OCI-LY3 (cell line): ENCODE data around the gene TMEM164.

ENCODE experiments used
- H2AFZ ChIP-seq: fragments of 200-600, 300-600 bp; shearing (Covaris generic); 2 replicates; pipeline ENCODE4 v1.6.0; 2014; ENCODE audit warnings: antibody characterized with exemption, low read depth, low read length
- H3K27ac ChIP-seq: fragments of 200-600, 300-600 bp; sonication (generic); 2 replicates; pipeline ENCODE4 v1.5.1; 2014; ENCODE audit warnings: mild to moderate bottlenecking, low read length, moderate library complexity, mixed read lengths
- H3K27me3 ChIP-seq: fragments of 200-600, 300-600 bp; sonication (generic); 2 replicates; pipeline ENCODE4 v1.6.1; 2014; ENCODE audit warnings: low read depth, low read length, mixed read lengths
- H3K36me3 ChIP-seq: fragments of 200-600, 300-600 bp; sonication (generic); replicated peaks from 2 replicates; pipeline ENCODE3; 2014; ENCODE audit warnings: low read depth, low read length, mixed read lengths
- H3K4me1 ChIP-seq: fragments of 300-600, 200-600 bp; sonication (generic); 2 replicates; pipeline ENCODE4 v1.6.1; 2014; ENCODE audit warnings: low read length, mixed read lengths
- H3K4me2 ChIP-seq: fragments of 200-600, 300-600 bp; sonication (generic); 2 replicates; pipeline ENCODE4 v1.6.1; 2014; ENCODE audit warnings: low read length, mixed read lengths
- H3K4me3 ChIP-seq: fragments of 300-600, 200-600 bp; sonication (generic); 2 replicates; pipeline ENCODE4 v1.5.1; 2014; ENCODE audit warnings: antibody characterized with exemption, mild to moderate bottlenecking, low read length, moderate library complexity
- H3K79me2 ChIP-seq: fragments of 300-600, 200-600 bp; shearing (Covaris generic); 2 replicates; pipeline ENCODE4 v1.6.1; 2014; ENCODE audit warnings: mild to moderate bottlenecking, low read length, mixed read lengths
- H3K9ac ChIP-seq: fragments of 300-600, 200-600 bp; shearing (Covaris generic); 2 replicates; pipeline ENCODE4 v1.6.0; 2014; ENCODE audit warnings: mild to moderate bottlenecking, low read length, moderate library complexity
- H3K9me3 ChIP-seq: fragments of 200-600, 300-600 bp; shearing (Covaris generic); 2 replicates; pipeline ENCODE4 v1.6.1; 2014; ENCODE audit warnings: low read length, mixed read lengths; ENCODE audit not compliant: insufficient read depth
- H4K20me1 ChIP-seq: fragments of 200-600, 300-600 bp; sonication (generic); 2 replicates; pipeline ENCODE4 v1.6.1; 2016; ENCODE audit warnings: low read length, mixed read lengths; ENCODE audit not compliant: insufficient read depth
- CTCF ChIP-seq: fragments of 200-600, 300-600 bp; sonication (generic); IDR thresholded peaks from 2 replicates; pipeline ENCODE4 v1.5.1; 2014; ENCODE audit warnings: antibody characterized with exemption, low read length, low read depth
- EZH2phosphoT487 ChIP-seq: fragments of 200-600 bp; shearing (Covaris generic); IDR thresholded peaks from 2 replicates; pipeline ENCODE4 v1.6.1; 2018; ENCODE audit warnings: antibody characterized with exemption, mixed run types, low read depth

The TMEM164 gene

GRCh38 chrX:110004215-110004614, 1.3 kb downstream of the TMEM164 start:
- no peak overlapping the region for H3K27ac ChIP-seq
- no peak overlapping the region for H3K9ac ChIP-seq
- no peaks in the 10 kb centered on the region for H3K9me3 ChIP-seq
- H4K20me1 ChIP-seq, result no peaks in the 10 kb centered on the region
- no peaks in the 10 kb centered on the region for H3K27me3 ChIP-seq
- H3K79me2 ChIP-seq, result peaks cover 58% of the 10 kb centered on the region
- peak overlapping the region; percentile 87 for H3K4me2 ChIP-seq
- H3K4me1 ChIP-seq, result peaks cover 51% of the 10 kb centered on the region
- TF ChIP-seq EZH2phosphoT487 (no peak), CTCF (no peak)
- H2AFZ ChIP-seq, result no peak overlapping the region
- H3K4me3 ChIP-seq, result peak overlapping the region; percentile 94
- H3K36me3 ChIP-seq, result peaks cover 10% of the 10 kb centered on the region

GRCh38 chrX:110004731-110005369, 1.9 kb downstream of the TMEM164 start:
- Histone ChIP-seq H3K4me2 (no peak overlapping the region), H3K4me1 (peaks cover 52% of the 10 kb centered on the region), H3K4me3 (no peak overlapping the region), H2AFZ (no peak overlapping the region), H3K9ac (no peak overlapping the region), H3K36me3 (peaks cover 12% of the 10 kb centered on the region), H4K20me1 (no peaks in the 10 kb centered on the region), H3K9me3 (no peaks in the 10 kb centered on the region), H3K79me2 (peaks cover 62% of the 10 kb centered on the region), H3K27ac (no peak overlapping the region), H3K27me3 (no peaks in the 10 kb centered on the region)
- TF ChIP-seq EZH2phosphoT487, result no peak
- no peak for TF ChIP-seq CTCF

GRCh38 chrX:110006161-110006560, 3.2 kb downstream of the TMEM164 start:
- no peaks in the 10 kb centered on the region for H4K20me1 ChIP-seq
- H3K9ac ChIP-seq, result no peak overlapping the region
- no peaks in the 10 kb centered on the region for H3K9me3 ChIP-seq
- H3K36me3 ChIP-seq, result peaks cover 23% of the 10 kb centered on the region
- 0 out of 2 replicates have a peak overlapping the region, but pooled peaks have one; percentile 77 for H3K4me2 ChIP-seq
- peaks cover 73% of the 10 kb centered on the region for H3K79me2 ChIP-seq
- no peak for TF ChIP-seq CTCF
- no peak for TF ChIP-seq EZH2phosphoT487
- H2AFZ ChIP-seq, result no peak overlapping the region
- H3K27me3 ChIP-seq, result no peaks in the 10 kb centered on the region
- H3K27ac ChIP-seq, result peak overlapping the region; percentile 87; the same call in 1 of the 2 replicates
- peaks cover 57% of the 10 kb centered on the region for H3K4me1 ChIP-seq
- H3K4me3 ChIP-seq, result no peak overlapping the region

- Histone ChIP-seq H3K27ac (peak overlapping the region; percentile 87), H3K27me3 (no peaks in the 10 kb centered on the region), H3K4me1 (peaks cover 52% of the 10 kb centered on the region), H3K4me2 (peak overlapping the region; percentile 77), H3K4me3 (no peak overlapping the region), H2AFZ (no peak overlapping the region), H3K9me3 (no peaks in the 10 kb centered on the region), H3K79me2 (peaks cover 80% of the 10 kb centered on the region), H3K36me3 (peaks cover 29% of the 10 kb centered on the region), H3K9ac (peak overlapping the region; percentile 58; the same call in 1 of the 2 replicates), H4K20me1 (no peaks in the 10 kb centered on the region)
- no peak for TF ChIP-seq CTCF
- TF ChIP-seq EZH2phosphoT487, result no peak
Observed at GRCh38 chrX:110006821-110007375, 4.0 kb downstream of the TMEM164 start.
